GM12878 (cell line): Measurements from ENCODE around the gene RNU1-3. TPM values are rescaled to one million over a fixed set of nuclear protein-coding genes. Genes with fewer than 3 reads are reported as not detected.
A peak's percentile ranks its signal among the peaks of the same experiment; 100 is the strongest.

Experiments
- ASH2L ChIP-seq: fragments of 300-600, 200-600 bp; sonication (generic); IDR thresholded peaks from 2 replicates; pipeline ENCODE4 v1.6.1; 2017; ENCODE audit warnings: low read depth, mild to moderate bottlenecking, borderline replicate concordance
- CBFB ChIP-seq: IDR thresholded peaks from 2 replicates; pipeline ENCODE4 v1.6.1; 2016; ENCODE audit warnings: antibody characterized with exemption, low read depth
- EP300 ChIP-seq, 2 experiments: fragments of 150-350 bp in 1 of 2; IDR thresholded peaks; 2 replicates each; pipeline ENCODE4 v1.6.1; 2011 to 2012; ENCODE audit warnings: low read depth in 2 of 2, low read length in 2 of 2, borderline replicate concordance in 1 of 2, improper control_type of control experiment in 1 of 2, inconsistent platforms in 1 of 2; ENCODE audit not compliant: control insufficient read depth in 1 of 2
- ESRRA ChIP-seq: IDR thresholded peaks from 2 replicates; pipeline ENCODE4 v1.6.1; 2012; ENCODE audit warnings: mild to moderate bottlenecking, low read length, improper control_type of control experiment
- IRF4 ChIP-seq: IDR thresholded peaks from 2 replicates; pipeline ENCODE4 v1.6.1; 2011; ENCODE audit warnings: low read depth, low read length
- LARP7 ChIP-seq: fragments of 450-650 bp; IDR thresholded peaks from 2 replicates; pipeline ENCODE4 v1.6.1; 2017; ENCODE audit warnings: mild to moderate bottlenecking
- MEF2B ChIP-seq: fragments of 450-650 bp; IDR thresholded peaks from 2 replicates; pipeline ENCODE4 v1.6.1; 2018; ENCODE audit warnings: mild to moderate bottlenecking, moderate library complexity; ENCODE audit not compliant: partially characterized antibody, poor library complexity, severe bottlenecking
- MLLT1 ChIP-seq: fragments of 450-650 bp; IDR thresholded peaks from 2 replicates; pipeline ENCODE4 v1.6.1; 2016; ENCODE audit warnings: mild to moderate bottlenecking
- MTA2 ChIP-seq: fragments of 450-650 bp; IDR thresholded peaks from 2 replicates; pipeline ENCODE4 v1.6.1; 2016; ENCODE audit warnings: low read depth, mild to moderate bottlenecking, moderate library complexity
- NBN ChIP-seq: fragments of 450-650 bp; IDR thresholded peaks from 2 replicates; pipeline ENCODE4 v1.6.1; 2016
- NR2C1 ChIP-seq: fragments of 450-650 bp; IDR thresholded peaks from 2 replicates; pipeline ENCODE4 v1.6.1; 2017; ENCODE audit warnings: antibody characterized with exemption, mild to moderate bottlenecking, moderate library complexity
- NRF1 ChIP-seq: conservative IDR thresholded peaks from 2 replicates; pipeline ENCODE4 v1.6.1; 2011; ENCODE audit warnings: mild to moderate bottlenecking, low read depth, low read length, improper control_type of control experiment
- PML ChIP-seq: IDR thresholded peaks from 2 replicates; pipeline ENCODE4 v1.6.1; 2012; ENCODE audit warnings: low read length, inconsistent platforms
- POLR2AphosphoS5 ChIP-seq: IDR thresholded peaks from 2 replicates; pipeline ENCODE4 v1.6.1; 2011; ENCODE audit warnings: mild to moderate bottlenecking, low read length, inconsistent platforms
- POU2F2 ChIP-seq: IDR thresholded peaks from 3 replicates; pipeline ENCODE4 v1.6.1; 2011; ENCODE audit warnings: low read depth, mild to moderate bottlenecking, low read length, borderline replicate concordance
- RB1 ChIP-seq: fragments of 450-650 bp; formaldehyde crosslinking; IDR thresholded peaks from 2 replicates; pipeline ENCODE4 v1.6.1; 2017; ENCODE audit warnings: mild to moderate bottlenecking, borderline replicate concordance
- RELA ChIP-seq: fragments of 450-650 bp; IDR thresholded peaks from 2 replicates; pipeline ENCODE4 v1.8.0; 2014; ENCODE audit warnings: borderline replicate concordance; ENCODE audit not compliant: partially characterized antibody
- SP1 ChIP-seq: IDR thresholded peaks from one replicate; pipeline ENCODE4 v1.6.1; 2011; ENCODE audit warnings: low read depth, low read length
- TARDBP ChIP-seq: IDR thresholded peaks from 2 replicates; pipeline ENCODE4 v1.6.1; 2016; ENCODE audit warnings: borderline replicate concordance
- TCF3 ChIP-seq: IDR thresholded peaks from 2 replicates; pipeline ENCODE4 v1.6.1; 2012; ENCODE audit warnings: low read depth, mild to moderate bottlenecking, low read length, borderline replicate concordance; ENCODE audit not compliant: insufficient read depth
- YY1 ChIP-seq: IDR thresholded peaks from 2 replicates; pipeline ENCODE4 v1.6.1; 2011; ENCODE audit warnings: low read depth, mild to moderate bottlenecking, low read length
- ZNF24 ChIP-seq: fragments of 450-650 bp; IDR thresholded peaks from 2 replicates; pipeline ENCODE4 v1.6.1; 2017; ENCODE audit warnings: antibody characterized with exemption, mild to moderate bottlenecking
- polyA plus RNA-seq, 11 experiments: library from polyadenylated mRNA; depleted of rRNA in 4 of 11; unstranded in 6 of 11; stranded (reverse) in 5 of 11; fragments of >200 nt; fragmentation: Nextera tagmentation in 4 of 11; fragmentation: Illumina TruSeq in 1 of 11; extraction: Ambion mirVana in 4 of 11; extraction: Trizol in 1 of 11; gene quantifications; 1 replicate in 1 of 11; 2 replicates in 10 of 11; pipeline versions ENCODE4 v1.2.1 to v1.2.3, GENCODE V29; 2011 to 2016; ENCODE audit warnings: inconsistent platforms in 2 of 11, missing spikeins in 2 of 11, low read depth in 1 of 11
- total RNA-seq, 4 experiments: library from RNA; depleted of rRNA in 3 of 4; stranded (reverse); fragments of >200 nt in 3 of 4; fragmentation: Illumina TruSeq in 1 of 4; extraction: Trizol in 1 of 4; gene quantifications; 2 replicates each; pipeline versions ENCODE4 v1.2.1 to v1.2.3, GENCODE V29; 2013 to 2021
- TF ChIP-seq, protein P1 (sequence below): fragments of 450-650 bp; IDR thresholded peaks from 2 replicates; pipeline ENCODE4 v1.6.1; 2014; ENCODE audit warnings: mild to moderate bottlenecking
- TF ChIP-seq, protein P2 (sequence below): fragments of 450-650 bp; IDR thresholded peaks from 2 replicates; pipeline ENCODE4 v1.6.1; 2017; ENCODE audit warnings: mild to moderate bottlenecking
- TF ChIP-seq, protein P3 (sequence below): IDR thresholded peaks from 2 replicates; pipeline ENCODE4 v1.6.1; 2012; ENCODE audit warnings: low read depth, low read length, improper control_type of control experiment

The RNU1-3 gene
- total and polyA plus RNA-seq, 10 of the 15 experiments (the other 5 are each of a cell fraction or from before 2014, with no cell fraction given) = under 0.01 to 20,946 (median 4.7) TPM; not detected in 2

DNA sequence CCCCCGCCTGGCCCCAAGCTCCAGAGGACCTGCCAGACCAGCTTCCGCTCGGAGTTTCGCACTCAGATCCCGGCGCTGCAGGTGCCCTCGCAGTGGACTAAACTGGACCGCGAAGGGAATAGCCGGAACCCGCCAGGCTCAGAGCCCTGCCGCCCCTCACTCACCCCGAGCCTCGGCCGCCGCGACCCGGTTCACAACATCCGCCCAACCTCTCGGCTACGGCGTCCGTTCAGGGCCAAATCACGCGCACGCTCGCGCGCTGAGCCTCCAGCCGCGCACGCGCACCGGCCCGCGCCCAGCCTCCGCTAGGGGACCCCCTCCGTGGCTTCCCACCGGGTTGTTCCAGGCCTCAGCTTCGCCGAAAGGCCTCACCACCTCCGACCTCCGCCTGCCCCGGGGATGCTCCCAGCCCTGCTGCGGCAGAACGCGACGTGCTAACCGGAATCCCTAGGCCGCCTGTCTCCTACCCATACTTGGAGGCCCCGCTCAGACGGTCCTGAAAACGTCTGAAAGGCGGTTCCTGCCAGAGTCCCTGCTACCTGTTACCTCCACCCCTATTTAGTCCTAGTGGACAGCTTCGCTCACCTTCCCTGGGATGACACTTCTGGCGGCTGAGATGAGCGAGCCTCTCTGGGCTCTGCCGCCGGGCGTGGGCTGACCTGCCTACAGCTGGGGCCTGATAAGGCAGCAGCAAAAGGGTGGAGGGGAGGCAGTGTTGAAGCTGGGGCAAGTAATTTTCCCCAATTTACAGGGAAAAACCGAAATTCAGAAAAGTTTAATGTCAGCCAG, 22.1 kb downstream of the RNU1-3 start (continued):
- TF ChIP-seq ESRRA (peak; percentile 75), LARP7 (peak; percentile 89; the same call in 1 of the 2 replicates), MEF2B (peak; percentile 49), CBFB (peak; percentile 89), NRF1 (peak; percentile 97), POLR2AphosphoS5 (peak; percentile 94), PML (0 out of 2 replicates have a peak, but pooled peaks have one; percentile 46), POU2F2 (peak; percentile 89; the same call in 1 of the 3 replicates), TARDBP (peak; percentile 35; the same call in 1 of the 2 replicates), NBN (peak; percentile 76), YY1 (peak; percentile 90), EP300 (IDR thresholded peaks at IDR 0.05; ENCODE audit: borderline replicate concordance in 1 of 2, control insufficient read depth in 1 of 2, low read depth in 2 of 2, low read length in 2 of 2) (peak in 1 of 2 experiments; percentile 49; a peak in 1 of 4 replicates), MLLT1 (peak; percentile 92), RELA (peak; percentile 96), ZNF24 (peak; percentile 72), NR2C1 (peak; percentile 86), ASH2L (peak; percentile 100), RB1 (peak; percentile 97), MTA2 (0 out of 2 replicates have a peak, but pooled peaks have one; percentile 19), IRF4 (peak; percentile 46; the same call in 1 of the 2 replicates), TCF3 (peak; percentile 53; the same call in 1 of the 2 replicates), SP1 (peak; percentile 80)
- TF ChIP-seq, protein P1, sequence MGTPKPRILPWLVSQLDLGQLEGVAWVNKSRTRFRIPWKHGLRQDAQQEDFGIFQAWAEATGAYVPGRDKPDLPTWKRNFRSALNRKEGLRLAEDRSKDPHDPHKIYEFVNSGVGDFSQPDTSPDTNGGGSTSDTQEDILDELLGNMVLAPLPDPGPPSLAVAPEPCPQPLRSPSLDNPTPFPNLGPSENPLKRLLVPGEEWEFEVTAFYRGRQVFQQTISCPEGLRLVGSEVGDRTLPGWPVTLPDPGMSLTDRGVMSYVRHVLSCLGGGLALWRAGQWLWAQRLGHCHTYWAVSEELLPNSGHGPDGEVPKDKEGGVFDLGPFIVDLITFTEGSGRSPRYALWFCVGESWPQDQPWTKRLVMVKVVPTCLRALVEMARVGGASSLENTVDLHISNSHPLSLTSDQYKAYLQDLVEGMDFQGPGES = peak; percentile 69; the same call in 1 of the 2 replicates
- TF ChIP-seq, protein P2, sequence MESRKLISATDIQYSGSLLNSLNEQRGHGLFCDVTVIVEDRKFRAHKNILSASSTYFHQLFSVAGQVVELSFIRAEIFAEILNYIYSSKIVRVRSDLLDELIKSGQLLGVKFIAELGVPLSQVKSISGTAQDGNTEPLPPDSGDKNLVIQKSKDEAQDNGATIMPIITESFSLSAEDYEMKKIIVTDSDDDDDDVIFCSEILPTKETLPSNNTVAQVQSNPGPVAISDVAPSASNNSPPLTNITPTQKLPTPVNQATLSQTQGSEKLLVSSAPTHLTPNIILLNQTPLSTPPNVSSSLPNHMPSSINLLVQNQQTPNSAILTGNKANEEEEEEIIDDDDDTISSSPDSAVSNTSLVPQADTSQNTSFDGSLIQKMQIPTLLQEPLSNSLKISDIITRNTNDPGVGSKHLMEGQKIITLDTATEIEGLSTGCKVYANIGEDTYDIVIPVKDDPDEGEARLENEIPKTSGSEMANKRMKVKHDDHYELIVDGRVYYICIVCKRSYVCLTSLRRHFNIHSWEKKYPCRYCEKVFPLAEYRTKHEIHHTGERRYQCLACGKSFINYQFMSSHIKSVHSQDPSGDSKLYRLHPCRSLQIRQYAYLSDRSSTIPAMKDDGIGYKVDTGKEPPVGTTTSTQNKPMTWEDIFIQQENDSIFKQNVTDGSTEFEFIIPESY = 0 out of 2 replicates have a peak, but pooled peaks have one; percentile 25
- TF ChIP-seq, protein P3, sequence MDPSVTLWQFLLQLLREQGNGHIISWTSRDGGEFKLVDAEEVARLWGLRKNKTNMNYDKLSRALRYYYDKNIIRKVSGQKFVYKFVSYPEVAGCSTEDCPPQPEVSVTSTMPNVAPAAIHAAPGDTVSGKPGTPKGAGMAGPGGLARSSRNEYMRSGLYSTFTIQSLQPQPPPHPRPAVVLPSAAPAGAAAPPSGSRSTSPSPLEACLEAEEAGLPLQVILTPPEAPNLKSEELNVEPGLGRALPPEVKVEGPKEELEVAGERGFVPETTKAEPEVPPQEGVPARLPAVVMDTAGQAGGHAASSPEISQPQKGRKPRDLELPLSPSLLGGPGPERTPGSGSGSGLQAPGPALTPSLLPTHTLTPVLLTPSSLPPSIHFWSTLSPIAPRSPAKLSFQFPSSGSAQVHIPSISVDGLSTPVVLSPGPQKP = peak; percentile 87
